K562 (cell line): ENCODE measurements around the gene AGAP1. TPM values are rescaled to one million over a fixed set of nuclear protein-coding genes. Genes with fewer than 3 reads are reported as not detected.

Experiments used
- ATAC-seq: fragments of 200-7000 bp; cut with Tn5 transposase; 3 replicates; pipeline ENCODE4 v1.9.1; 2020; ENCODE audit warnings: moderate library complexity
- BruUV-seq: library from RNA; stranded (reverse); fragments of 400-500 nt; replicated peaks from 2 replicates; lab custom pipeline; 2021; lab: Mats Ljungman, UMichigan
- CTCF ChIA-PET: fragments of 300-600 bp; formaldehyde crosslinking; extraction: SDS; loops from one replicate; lab custom pipeline; 2021; ENCODE audit warnings: low intra/inter-chr PET ratio; lab: Yijun Ruan, JAX
- POLR2A ChIA-PET: fragments of 300-600, 350-650 bp; sonication (Branson Sonifier 250); formaldehyde crosslinking; extraction: SDS; loops from one replicate; lab custom pipeline; 2021; ENCODE audit warnings: antibody characterized with exemption, inconsistent platforms; lab: Yijun Ruan, JAX
- DNase-seq, 4 experiments: peaks; one replicate each; pipeline versions ENCODE4 v3.0.0 to v3.0.0-alpha.2; 2011 to 2018; ENCODE audit warnings: low spot score in 3 of 4, mixed read lengths in 3 of 4; ENCODE audit errors: extremely low read depth in 1 of 4
- FAIRE-seq: peaks from 2 replicates; lab custom pipeline; 2011; peaks lifted over from hg19 to GRCh38; lab: Jason Lieb, UNC
- H2AFZ ChIP-seq: 2 replicates; pipeline ENCODE4 v1.6.0; 2011; ENCODE audit warnings: low read depth, low read length, control low read depth, inconsistent platforms
- H3K27ac ChIP-seq: fragments of 200-600 bp; 3 replicates; pipeline ENCODE4 v1.8.0; 2011; ENCODE audit warnings: low read depth, mild to moderate bottlenecking, control low read depth, inconsistent platforms, low read length, moderate library complexity, mixed read lengths; ENCODE audit errors: extremely low read depth
- H3K27me3 ChIP-seq, 2 experiments: fragments of 300-600 bp in 1 of 2; 2 replicates in 1 of 2; 3 replicates in 1 of 2; pipeline versions ENCODE4 v1.6.0 to v1.8.0; 2011; ENCODE audit warnings: inconsistent platforms in 2 of 2, low read length in 2 of 2, mild to moderate bottlenecking in 1 of 2, mixed read lengths in 1 of 2, moderate library complexity in 1 of 2; ENCODE audit not compliant: control insufficient read depth in 2 of 2, insufficient read depth in 2 of 2
- H3K36me3 ChIP-seq: fragments of 300-600 bp; 3 replicates; pipeline ENCODE4 v1.8.0; 2011; ENCODE audit warnings: mild to moderate bottlenecking, low read length, inconsistent platforms; ENCODE audit not compliant: control insufficient read depth, insufficient read depth
- H3K4me1 ChIP-seq, 2 experiments: fragments of 200-600 bp in 1 of 2; replicated peaks in 1 of 2; 2 replicates in 1 of 2; 3 replicates in 1 of 2; pipeline versions ENCODE4 v1.5.1 to v1.8.0; 2011; ENCODE audit warnings: inconsistent platforms in 2 of 2, low read length in 2 of 2, mild to moderate bottlenecking in 1 of 2, mixed read lengths in 1 of 2, moderate library complexity in 1 of 2; ENCODE audit not compliant: control insufficient read depth in 2 of 2, insufficient read depth in 2 of 2
- H3K4me2 ChIP-seq: 2 replicates; pipeline ENCODE4 v1.6.1; 2011; ENCODE audit warnings: low read length, control low read depth, inconsistent platforms, mixed read lengths; ENCODE audit not compliant: insufficient read depth
- H3K4me3 ChIP-seq: fragments of 200-600 bp; sonication (generic), shearing (Covaris generic); 2 replicates; pipeline ENCODE4 v1.5.1; 2016; ENCODE audit warnings: control low read depth, inconsistent platforms
- H3K79me2 ChIP-seq: fragments of 200-600 bp; 3 replicates; pipeline ENCODE4 v1.8.0; 2011; ENCODE audit warnings: low read length, inconsistent platforms; ENCODE audit not compliant: control insufficient read depth, insufficient read depth
- H3K9ac ChIP-seq, 2 experiments: 2 replicates each; pipeline versions ENCODE4 v1.6.0 to v1.6.1; 2011; ENCODE audit warnings: low read depth in 2 of 2, low read length in 2 of 2, control low read depth in 1 of 2, inconsistent platforms in 1 of 2, mild to moderate bottlenecking in 1 of 2, mixed read lengths in 1 of 2; ENCODE audit not compliant: insufficient read depth in 1 of 2
- H3K9me1 ChIP-seq: one replicate; pipeline ENCODE4 v1.6.0; 2011; ENCODE audit warnings: inconsistent platforms, mild to moderate bottlenecking, low read length, moderate library complexity; ENCODE audit not compliant: control insufficient read depth, insufficient read depth
- H3K9me3 ChIP-seq: replicated peaks from 2 replicates; pipeline ENCODE4 v1.5.1; 2011; ENCODE audit warnings: low read depth, low read length, inconsistent platforms; ENCODE audit not compliant: control insufficient read depth, insufficient read depth
- H4K20me1 ChIP-seq: replicated peaks from 2 replicates; pipeline ENCODE4 v1.6.1; 2011; ENCODE audit warnings: low read length, inconsistent platforms, mixed read lengths; ENCODE audit not compliant: control insufficient read depth, insufficient read depth
- FUS ChIP-seq: fragments of 200-400 bp; formaldehyde crosslinking; optimal IDR thresholded peaks from 2 replicates; pipeline ENCODE3; 2017; ENCODE audit warnings: low read depth, low read length
- ZKSCAN1 ChIP-seq: fragments of 150-350 bp; IDR thresholded peaks from 2 replicates; pipeline ENCODE4 v1.6.1; 2016; ENCODE audit warnings: low read depth, low read length
- WGBS: fragments of 100-300 bp; shearing (Covaris generic); methylation state at CpG from one replicate; pipeline ENCODE4 v1.1.6; 2016; ENCODE audit warnings: low coverage, mixed read lengths; ENCODE audit not compliant: insufficient coverage; ENCODE audit errors: missing lambda C conversion rate; 5-methylcytosine and 5-hydroxymethylcytosine counted together
- in situ Hi-C: fragments of 300-500 bp; cut with MboI; formaldehyde crosslinking; loops from 4 replicates; pipeline ENCODE4 v1.15.0; 2018; ENCODE audit warnings: inconsistent platforms, mixed read lengths
- intact Hi-C: fragments of 100-400 bp; cut with micrococcal nuclease; formaldehyde crosslinking; loops from 2 replicates; pipeline ENCODE4 v1.14.2; 2022
- polyA plus RNA-seq, 8 experiments: library from polyadenylated mRNA; depleted of rRNA in 4 of 8; stranded (reverse) in 5 of 8; unstranded in 3 of 8; fragments of >200 nt; fragmentation: Nextera tagmentation in 2 of 8; fragmentation: Illumina TruSeq in 1 of 8; extraction: Ambion mirVana in 2 of 8; extraction: Trizol in 1 of 8; gene quantifications; 2 replicates each; pipeline versions ENCODE4 v1.2.1 to v1.2.3, GENCODE V29; 2011 to 2014; ENCODE audit warnings: inconsistent platforms in 1 of 8, missing spikeins in 1 of 8
- total RNA-seq, 7 experiments: library from RNA; depleted of rRNA in 6 of 7; stranded (reverse); fragments of >200 nt in 6 of 7; fragmentation: Illumina TruSeq in 2 of 7; extraction: Trizol in 2 of 7; gene quantifications; 2 replicates each; pipeline versions ENCODE4 v1.2.1 to v1.2.3, GENCODE V29; 2011 to 2021; ENCODE audit warnings: low replicate concordance in 1 of 7
- TF ChIP-seq, protein P1 (sequence below): fragments of 150-350 bp; IDR thresholded peaks from 2 replicates; pipeline ENCODE4 v1.6.1; 2014; ENCODE audit warnings: low read depth, mild to moderate bottlenecking, low read length, borderline replicate concordance
- TF ChIP-seq, protein P2 (sequence below): fragments of 450-650 bp; IDR thresholded peaks from 2 replicates; pipeline ENCODE4 v1.6.1; 2017; ENCODE audit warnings: antibody characterized with exemption
- TF ChIP-seq, protein P3 (sequence below), 2 experiments: fragments of 200-800 bp in 1 of 2; sonication (Bioruptor generic) in 1 of 2; sonication (generic) in 1 of 2; formaldehyde crosslinking in 1 of 2; IDR thresholded peaks in 1 of 2; conservative IDR thresholded peaks in 1 of 2; 2 replicates each; pipeline versions ENCODE4 v1.5.0 to v1.6.1; 2016 to 2020; ENCODE audit warnings: missing compliant biosample characterization in 1 of 2, missing genetic modification characterization in 1 of 2, missing genetic modification reagents in 1 of 2

The AGAP1 gene
- total and polyA plus RNA-seq, 9 of the 15 experiments (the other 6 are each of a cell fraction or from before 2014, with no cell fraction given), result 1.3 to 24.0 (median 10.6) TPM

DNA sequence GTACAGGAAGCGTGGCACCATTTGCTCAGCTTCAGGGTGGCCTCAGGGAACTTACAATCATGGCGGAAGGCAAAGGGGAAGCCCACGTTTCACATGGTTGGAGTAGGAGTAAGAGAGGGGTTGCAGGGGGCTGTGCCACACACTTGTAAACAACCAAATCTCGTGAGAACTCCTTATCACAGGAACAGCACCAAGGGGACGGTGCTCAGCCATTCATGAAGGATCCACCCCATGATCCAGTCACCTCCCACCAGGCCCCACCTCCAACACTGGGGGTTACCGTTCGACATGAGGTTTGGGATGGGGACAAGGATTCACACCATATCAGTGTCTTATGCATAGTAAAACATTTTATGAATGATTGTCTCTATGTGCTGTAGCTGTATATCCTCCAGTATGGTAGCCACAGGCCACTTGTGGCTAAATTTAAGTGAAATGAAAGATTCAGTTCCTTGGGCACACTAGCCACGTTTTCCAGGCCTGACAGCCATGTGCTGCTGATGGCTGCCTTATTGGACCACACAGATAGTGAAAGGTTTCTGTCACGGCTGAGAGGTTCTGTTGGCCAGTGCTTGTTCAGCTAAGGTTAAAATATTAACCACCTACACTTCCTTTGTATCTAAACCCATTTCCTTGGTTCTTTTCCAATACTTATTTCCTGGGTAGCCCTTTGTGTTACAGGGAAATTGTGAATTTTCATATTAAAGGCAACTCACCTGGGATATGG, 77.3 kb downstream of the AGAP1 start (continued):
- TF ChIP-seq, protein P1, sequence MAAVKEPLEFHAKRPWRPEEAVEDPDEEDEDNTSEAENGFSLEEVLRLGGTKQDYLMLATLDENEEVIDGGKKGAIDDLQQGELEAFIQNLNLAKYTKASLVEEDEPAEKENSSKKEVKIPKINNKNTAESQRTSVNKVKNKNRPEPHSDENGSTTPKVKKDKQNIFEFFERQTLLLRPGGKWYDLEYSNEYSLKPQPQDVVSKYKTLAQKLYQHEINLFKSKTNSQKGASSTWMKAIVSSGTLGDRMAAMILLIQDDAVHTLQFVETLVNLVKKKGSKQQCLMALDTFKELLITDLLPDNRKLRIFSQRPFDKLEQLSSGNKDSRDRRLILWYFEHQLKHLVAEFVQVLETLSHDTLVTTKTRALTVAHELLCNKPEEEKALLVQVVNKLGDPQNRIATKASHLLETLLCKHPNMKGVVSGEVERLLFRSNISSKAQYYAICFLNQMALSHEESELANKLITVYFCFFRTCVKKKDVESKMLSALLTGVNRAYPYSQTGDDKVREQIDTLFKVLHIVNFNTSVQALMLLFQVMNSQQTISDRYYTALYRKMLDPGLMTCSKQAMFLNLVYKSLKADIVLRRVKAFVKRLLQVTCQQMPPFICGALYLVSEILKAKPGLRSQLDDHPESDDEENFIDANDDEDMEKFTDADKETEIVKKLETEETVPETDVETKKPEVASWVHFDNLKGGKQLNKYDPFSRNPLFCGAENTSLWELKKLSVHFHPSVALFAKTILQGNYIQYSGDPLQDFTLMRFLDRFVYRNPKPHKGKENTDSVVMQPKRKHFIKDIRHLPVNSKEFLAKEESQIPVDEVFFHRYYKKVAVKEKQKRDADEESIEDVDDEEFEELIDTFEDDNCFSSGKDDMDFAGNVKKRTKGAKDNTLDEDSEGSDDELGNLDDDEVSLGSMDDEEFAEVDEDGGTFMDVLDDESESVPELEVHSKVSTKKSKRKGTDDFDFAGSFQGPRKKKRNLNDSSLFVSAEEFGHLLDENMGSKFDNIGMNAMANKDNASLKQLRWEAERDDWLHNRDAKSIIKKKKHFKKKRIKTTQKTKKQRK, result no peak
- TF ChIP-seq, all 486 proteins: peak for 3

DNA sequence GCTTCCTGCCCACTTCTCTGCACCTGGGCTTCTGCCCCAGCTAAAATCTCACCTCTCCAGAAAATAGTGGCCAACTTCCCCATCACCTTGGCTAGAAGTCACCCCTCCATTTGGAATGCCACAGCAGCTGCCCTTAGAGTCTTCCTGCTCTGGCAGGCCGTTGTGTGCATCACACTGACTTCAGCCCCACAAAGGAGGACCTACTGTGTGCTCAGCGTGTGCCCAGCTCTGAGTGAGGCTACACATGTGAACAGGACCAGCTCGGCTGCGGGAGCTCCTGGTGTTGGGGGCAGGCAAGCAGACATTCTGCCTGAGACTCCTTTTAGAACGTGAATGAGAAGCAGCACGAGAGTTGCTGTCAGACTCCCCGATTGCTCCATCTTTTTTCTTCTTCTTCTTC, 78.7 kb downstream of the AGAP1 start:
- Histone ChIP-seq H2AFZ (no peak overlapping the region), H3K4me2 (no peak overlapping the region), H3K4me3 (no peak overlapping the region), H3K79me2 (peaks cover 84% of the 10 kb centered on the region), H3K4me1 (peaks cover 5% of the 10 kb centered on the region in 2 experiments; a peak in 2 of 5 replicates), H3K36me3 (no peaks in the 10 kb centered on the region; the same call in 2 of the 3 replicates), H4K20me1 (peaks cover 33% of the 10 kb centered on the region), H3K27me3 (no peaks in the 10 kb centered on the region), H3K9me1 (peaks cover 3% of the 10 kb centered on the region), H3K9ac (0 out of 4 replicates have a peak overlapping the region, but pooled peaks of 1 of the 2 experiments have one; percentile 52), H3K9me3 (no peaks in the 10 kb centered on the region), H3K27ac (no peak overlapping the region)
- no peak for FAIRE-seq
- BruUV-seq, result no TSS peak
- CTCF ChIA-PET, result no interaction called here
- DNase-seq, result no peak
- TF ChIP-seq ZKSCAN1, result peak; percentile 79
- TF ChIP-seq FUS, result no peak
- TF ChIP-seq, protein P2, sequence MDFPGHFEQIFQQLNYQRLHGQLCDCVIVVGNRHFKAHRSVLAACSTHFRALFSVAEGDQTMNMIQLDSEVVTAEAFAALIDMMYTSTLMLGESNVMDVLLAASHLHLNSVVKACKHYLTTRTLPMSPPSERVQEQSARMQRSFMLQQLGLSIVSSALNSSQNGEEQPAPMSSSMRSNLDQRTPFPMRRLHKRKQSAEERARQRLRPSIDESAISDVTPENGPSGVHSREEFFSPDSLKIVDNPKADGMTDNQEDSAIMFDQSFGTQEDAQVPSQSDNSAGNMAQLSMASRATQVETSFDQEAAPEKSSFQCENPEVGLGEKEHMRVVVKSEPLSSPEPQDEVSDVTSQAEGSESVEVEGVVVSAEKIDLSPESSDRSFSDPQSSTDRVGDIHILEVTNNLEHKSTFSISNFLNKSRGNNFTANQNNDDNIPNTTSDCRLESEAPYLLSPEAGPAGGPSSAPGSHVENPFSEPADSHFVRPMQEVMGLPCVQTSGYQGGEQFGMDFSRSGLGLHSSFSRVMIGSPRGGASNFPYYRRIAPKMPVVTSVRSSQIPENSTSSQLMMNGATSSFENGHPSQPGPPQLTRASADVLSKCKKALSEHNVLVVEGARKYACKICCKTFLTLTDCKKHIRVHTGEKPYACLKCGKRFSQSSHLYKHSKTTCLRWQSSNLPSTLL, result no peak
- TF ChIP-seq, protein P3, sequence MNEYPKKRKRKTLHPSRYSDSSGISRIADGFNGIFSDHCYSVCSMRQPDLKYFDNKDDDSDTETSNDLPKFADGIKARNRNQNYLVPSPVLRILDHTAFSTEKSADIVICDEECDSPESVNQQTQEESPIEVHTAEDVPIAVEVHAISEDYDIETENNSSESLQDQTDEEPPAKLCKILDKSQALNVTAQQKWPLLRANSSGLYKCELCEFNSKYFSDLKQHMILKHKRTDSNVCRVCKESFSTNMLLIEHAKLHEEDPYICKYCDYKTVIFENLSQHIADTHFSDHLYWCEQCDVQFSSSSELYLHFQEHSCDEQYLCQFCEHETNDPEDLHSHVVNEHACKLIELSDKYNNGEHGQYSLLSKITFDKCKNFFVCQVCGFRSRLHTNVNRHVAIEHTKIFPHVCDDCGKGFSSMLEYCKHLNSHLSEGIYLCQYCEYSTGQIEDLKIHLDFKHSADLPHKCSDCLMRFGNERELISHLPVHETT (CRISPR knock-in tag; conservative IDR thresholded peaks at IDR 0.05 in 1 of 2, IDR thresholded peaks at IDR 0.05 in 1 of 2), result no peak
- POLR2A ChIA-PET, result no interaction called here
- ATAC-seq, result no peak
- in situ Hi-C loops (no loop called here), intact Hi-C loops (no loop called here)
- 57% methylated on average over 7 of the region's 7 CpGs for WGBS
